Muscle layer of colon (tissue), 2 donors: ENCODE data around the gene ARHGAP15.
A peak's percentile ranks its signal among the peaks of the same experiment; 100 is the strongest.

Experiments used
- H3K27ac ChIP-seq: one replicate; pipeline ENCODE4 v1.7.0; 2013; ENCODE audit warnings: low read depth, mild to moderate bottlenecking, low read length, moderate library complexity
- H3K27me3 ChIP-seq, 2 donors: one replicate each; pipeline ENCODE4 v1.7.0; 2013; ENCODE audit warnings: low read length in 2 of 2, mild to moderate bottlenecking in 2 of 2; ENCODE audit not compliant: insufficient read depth in 2 of 2, control insufficient read depth in 1 of 2
- H3K36me3 ChIP-seq: one replicate; pipeline ENCODE4 v1.7.0; 2013; ENCODE audit warnings: mild to moderate bottlenecking, low read length; ENCODE audit not compliant: insufficient read depth
- H3K4me1 ChIP-seq: one replicate; pipeline ENCODE4 v1.7.0; 2013; ENCODE audit warnings: mild to moderate bottlenecking, low read length; ENCODE audit not compliant: insufficient read depth
- H3K4me3 ChIP-seq, 2 donors: one replicate each; pipeline ENCODE4 v1.7.0; 2013; ENCODE audit warnings: low read length in 2 of 2, low read depth in 1 of 2, mild to moderate bottlenecking in 1 of 2, moderate library complexity in 1 of 2
- H3K9ac ChIP-seq: one replicate; pipeline ENCODE4 v1.7.0; 2013; ENCODE audit warnings: low read length
- H3K9me3 ChIP-seq: one replicate; pipeline ENCODE4 v1.7.0; 2013; ENCODE audit warnings: mild to moderate bottlenecking, low read length
- donor health status: abdominal sarcoma.
- donor health status: Adenocarcinoma of cecum.

Gene ARHGAP15

GRCh38 chr2:143504397-143504796, 375.2 kb downstream of the ARHGAP15 start:
- H3K27ac ChIP-seq: no peak overlapping the region
- H3K9me3 ChIP-seq: no peaks in the 10 kb centered on the region
- no peaks in the 10 kb centered on the region for H3K4me1 ChIP-seq
- H3K27me3 ChIP-seq: no peaks in the 10 kb centered on the region
- no peaks in the 10 kb centered on the region for H3K36me3 ChIP-seq
- H3K9ac ChIP-seq: no peak overlapping the region
- H3K4me3 ChIP-seq: no peak overlapping the region

DNA sequence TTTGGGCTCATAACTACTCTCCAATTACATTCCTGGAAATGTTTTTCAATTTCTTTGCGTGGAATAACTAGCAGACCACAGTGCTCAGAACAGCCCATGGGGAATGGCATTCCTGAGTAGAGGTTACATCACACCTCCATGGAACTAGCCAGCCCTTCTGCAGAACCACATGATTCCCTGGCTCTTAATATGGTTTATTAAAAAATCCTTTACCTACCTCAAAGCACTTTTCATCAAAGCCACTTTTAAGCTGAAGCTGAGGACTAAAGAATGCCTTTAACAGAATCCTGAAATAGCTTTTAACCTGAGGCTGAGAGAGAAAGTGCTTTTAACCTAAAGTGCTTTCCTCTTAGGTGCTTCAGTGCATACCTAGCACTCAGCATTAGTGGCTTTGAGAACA, 376.3 kb downstream of the ARHGAP15 start:
- no peaks in the 10 kb centered on the region for H3K27me3 ChIP-seq
- H3K4me3 ChIP-seq: no peak overlapping the region
- H3K9me3 ChIP-seq: no peaks in the 10 kb centered on the region
- no peak overlapping the region for H3K9ac ChIP-seq
- H3K36me3 ChIP-seq: no peaks in the 10 kb centered on the region
- H3K27ac ChIP-seq: no peak overlapping the region
- no peaks in the 10 kb centered on the region for H3K4me1 ChIP-seq

DNA sequence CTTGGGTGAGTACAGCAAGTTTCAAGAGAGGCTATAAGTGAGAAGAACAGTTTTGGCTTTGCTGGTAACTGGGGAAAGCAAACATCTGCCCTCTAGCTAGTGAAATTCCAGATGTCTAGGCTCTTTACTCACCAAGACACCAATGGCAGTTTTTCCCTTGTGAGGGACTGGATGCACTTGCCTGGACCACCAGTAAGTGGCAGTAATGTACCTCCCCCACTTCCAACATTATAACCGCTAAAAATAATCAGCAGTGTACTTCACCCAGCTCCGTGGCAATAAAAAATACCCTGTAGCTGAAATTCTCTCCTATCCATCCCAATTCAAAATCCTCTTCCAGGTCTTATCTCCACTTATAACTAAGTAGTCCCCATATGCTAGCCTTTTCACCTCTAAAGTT, 383.9 kb downstream of the ARHGAP15 start:
- Histone ChIP-seq H3K27me3 (no peaks in the 10 kb centered on the region), H3K4me3 (no peak overlapping the region), H3K4me1 (no peaks in the 10 kb centered on the region), H3K36me3 (no peaks in the 10 kb centered on the region), H3K9me3 (no peaks in the 10 kb centered on the region), H3K9ac (no peak overlapping the region), H3K27ac (no peak overlapping the region)

DNA sequence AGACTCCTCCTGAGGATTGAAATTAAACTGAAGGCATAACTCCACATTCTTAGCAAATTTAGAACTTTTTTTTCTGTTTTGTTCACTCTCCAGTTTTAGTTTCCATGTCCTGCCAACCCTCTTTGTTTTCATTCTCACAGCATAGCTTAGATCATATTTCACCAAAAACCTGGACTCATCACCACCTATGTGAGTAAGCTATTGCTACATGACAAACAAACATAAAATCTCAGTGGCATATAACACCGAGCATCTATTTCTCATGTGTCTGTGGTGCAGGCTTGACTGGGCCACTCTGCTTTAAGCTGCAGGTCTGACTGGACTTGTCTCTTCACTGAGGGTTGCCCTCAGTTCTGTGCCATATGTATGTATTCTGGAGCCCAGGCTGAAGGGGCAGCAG, 385.2 kb downstream of the ARHGAP15 start:
- H3K27ac ChIP-seq: no peak overlapping the region
- H3K9me3 ChIP-seq: no peaks in the 10 kb centered on the region
- H3K36me3 ChIP-seq: no peaks in the 10 kb centered on the region
- no peak overlapping the region for H3K9ac ChIP-seq
- no peaks in the 10 kb centered on the region for H3K27me3 ChIP-seq
- no peaks in the 10 kb centered on the region for H3K4me1 ChIP-seq
- no peak overlapping the region for H3K4me3 ChIP-seq

- H3K36me3 ChIP-seq: no peaks in the 10 kb centered on the region
- no peak overlapping the region for H3K4me3 ChIP-seq
- no peaks in the 10 kb centered on the region for H3K9me3 ChIP-seq
- H3K4me1 ChIP-seq: no peaks in the 10 kb centered on the region
- no peaks in the 10 kb centered on the region for H3K27me3 ChIP-seq
- no peak overlapping the region for H3K9ac ChIP-seq
- H3K27ac ChIP-seq: no peak overlapping the region
These were observed 386.1 kb downstream of the ARHGAP15 start for GRCh38 chr2:143515318-143515717.

- no peak overlapping the region for H3K27ac ChIP-seq
- H3K36me3 ChIP-seq: no peaks in the 10 kb centered on the region
- no peak overlapping the region for H3K9ac ChIP-seq
- no peaks in the 10 kb centered on the region for H3K9me3 ChIP-seq
- no peak overlapping the region for H3K4me3 ChIP-seq
- no peaks in the 10 kb centered on the region for H3K27me3 ChIP-seq
- no peaks in the 10 kb centered on the region for H3K4me1 ChIP-seq
These were observed 390.3 kb downstream of the ARHGAP15 start for GRCh38 chr2:143519521-143519920.

DNA sequence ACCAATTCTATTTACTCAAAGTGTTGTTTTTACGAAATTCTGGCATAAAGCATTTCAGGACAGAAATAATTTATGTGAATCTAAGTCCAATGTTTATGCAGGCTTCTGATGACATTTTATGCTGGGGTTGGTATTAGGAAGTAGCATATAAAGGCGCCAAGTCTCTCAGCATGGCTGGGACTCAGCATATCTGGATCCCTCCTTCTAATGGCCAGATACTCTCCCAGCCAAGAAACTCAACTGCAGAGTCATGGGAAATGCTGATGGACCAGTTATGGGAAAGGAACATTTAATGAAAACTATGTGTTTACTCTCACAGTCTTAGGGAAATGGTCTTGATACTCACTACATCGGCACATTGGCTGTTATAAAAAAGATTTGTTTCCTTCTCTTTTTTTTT, 392.2 kb downstream of the ARHGAP15 start:
- Histone ChIP-seq H3K4me3 (no peak overlapping the region), H3K36me3 (no peaks in the 10 kb centered on the region), H3K27ac (no peak overlapping the region)

DNA sequence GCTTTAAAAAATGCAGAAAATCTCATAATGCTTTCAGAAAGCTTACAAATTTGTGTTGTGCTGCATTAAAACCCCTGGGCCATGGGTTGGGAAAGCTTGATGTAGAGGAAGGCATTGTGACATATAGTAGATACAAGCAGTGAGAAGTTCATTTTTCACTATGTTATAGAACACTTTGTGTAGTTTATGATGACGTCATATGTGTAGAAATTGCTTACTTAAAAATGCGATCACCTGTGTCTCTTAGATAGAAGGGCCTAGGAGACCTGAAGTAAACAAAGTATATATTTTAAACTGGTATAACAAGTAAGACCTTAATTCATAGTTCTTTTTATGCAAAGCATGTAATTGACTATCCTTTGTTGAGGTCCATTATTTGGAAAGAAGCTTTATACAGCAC, 393.5 kb downstream of the ARHGAP15 start:
- Histone ChIP-seq H3K27me3 (no peaks in the 10 kb centered on the region), H3K36me3 (no peaks in the 10 kb centered on the region), H3K9ac (no peak overlapping the region), H3K4me1 (peaks cover 8% of the 10 kb centered on the region), H3K4me3 (no peak overlapping the region), H3K27ac (no peak overlapping the region), H3K9me3 (no peaks in the 10 kb centered on the region)

More for the DNA sequence above, 392.2 kb downstream of the ARHGAP15 start:
- Histone ChIP-seq H3K9me3 (no peaks in the 10 kb centered on the region), H3K4me1 (peaks cover 8% of the 10 kb centered on the region), H3K9ac (no peak overlapping the region), H3K27me3 (no peaks in the 10 kb centered on the region)

DNA sequence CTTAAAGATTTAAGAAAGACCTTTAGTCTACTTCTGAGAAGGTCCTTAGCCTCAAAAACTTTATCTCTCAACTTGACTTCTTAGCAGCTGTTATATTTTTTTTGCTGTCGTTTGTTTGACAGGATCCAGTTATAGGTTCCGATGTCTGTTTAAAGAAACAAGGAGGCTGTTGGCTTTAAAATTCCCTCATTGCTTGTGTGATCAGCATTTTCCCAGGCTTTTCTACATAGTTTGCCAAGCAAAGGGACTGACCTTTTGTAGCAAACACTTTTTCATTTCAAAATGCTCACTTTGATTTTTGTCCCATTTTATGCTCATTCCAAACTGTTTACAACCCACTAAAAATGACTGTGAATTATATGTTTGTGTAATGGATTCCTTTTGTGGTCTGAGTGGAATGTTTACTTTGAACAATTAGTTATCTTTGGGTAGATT, 394.9 kb downstream of the ARHGAP15 start:
- Histone ChIP-seq H3K4me3 (no peak overlapping the region), H3K27me3 (no peaks in the 10 kb centered on the region), H3K36me3 (no peaks in the 10 kb centered on the region), H3K27ac (no peak overlapping the region), H3K4me1 (peaks cover 8% of the 10 kb centered on the region), H3K9ac (no peak overlapping the region), H3K9me3 (no peaks in the 10 kb centered on the region)

GRCh38 chr2:143524559-143525401, 395.6 kb downstream of the ARHGAP15 start:
- Histone ChIP-seq H3K27me3 (no peaks in the 10 kb centered on the region), H3K4me3 (no peak overlapping the region), H3K27ac (peak overlapping the region; percentile 10), H3K4me1 (peaks cover 8% of the 10 kb centered on the region), H3K36me3 (no peaks in the 10 kb centered on the region), H3K9ac (no peak overlapping the region), H3K9me3 (no peaks in the 10 kb centered on the region)

GRCh38 chr2:143525402-143525860, 396.2 kb downstream of the ARHGAP15 start:
- Histone ChIP-seq H3K27me3 (no peaks in the 10 kb centered on the region), H3K9ac (no peak overlapping the region), H3K4me3 (no peak overlapping the region), H3K4me1 (peaks cover 8% of the 10 kb centered on the region), H3K27ac (no peak overlapping the region), H3K9me3 (no peaks in the 10 kb centered on the region), H3K36me3 (no peaks in the 10 kb centered on the region)

DNA sequence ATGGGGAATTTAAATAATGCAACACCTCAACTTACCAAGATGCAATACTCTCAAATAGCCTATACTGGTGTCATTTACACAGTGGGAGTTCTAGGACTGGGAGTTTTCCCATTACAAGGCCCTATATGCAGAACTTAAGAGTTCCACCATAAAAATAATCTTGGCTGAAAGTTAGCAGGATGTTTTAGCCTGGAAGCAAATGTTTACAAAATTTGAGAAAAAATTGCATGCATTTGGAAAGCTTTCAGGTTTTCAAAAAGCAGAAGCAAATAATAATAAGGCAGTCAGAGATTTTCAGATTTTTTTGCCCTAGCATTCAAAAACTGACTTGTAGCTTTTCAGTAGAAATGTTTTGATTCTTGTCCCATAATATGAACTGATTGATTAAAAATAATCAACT, 397.3 kb downstream of the ARHGAP15 start:
- Histone ChIP-seq H3K9me3 (no peaks in the 10 kb centered on the region), H3K4me3 (no peak overlapping the region), H3K4me1 (peaks cover 8% of the 10 kb centered on the region), H3K27ac (no peak overlapping the region), H3K9ac (no peak overlapping the region), H3K36me3 (no peaks in the 10 kb centered on the region), H3K27me3 (no peaks in the 10 kb centered on the region)
